Measurements from ENCODE around the gene GATB.

Gene GATB

GRCh38 chr4:151717314-151717713, 43.5 kb downstream of the GATB start:
- 86% methylated on average over 1 of the region's 2 CpGs for WGBS
- H3K4me1 ChIP-seq (ENCODE audit: insufficient read depth, low read length), result peaks cover 7% of the 10 kb centered on the region
- H3K27me3 ChIP-seq (ENCODE audit: insufficient read depth, low read length), result no peaks in the 10 kb centered on the region
- no peaks in the 10 kb centered on the region for H3K9me3 ChIP-seq (ENCODE audit: insufficient read depth, low read depth, low read length)
- H3K4me3 ChIP-seq (ENCODE audit: low read length), result no peak overlapping the region
- no peak overlapping the region for H3K27ac ChIP-seq (ENCODE audit: low read depth, low read length)
- H3K36me3 ChIP-seq (ENCODE audit: insufficient read depth, low read length), result no peaks in the 10 kb centered on the region
- H3K9ac ChIP-seq (ENCODE audit: low read depth, low read length), result no peak overlapping the region

DNA sequence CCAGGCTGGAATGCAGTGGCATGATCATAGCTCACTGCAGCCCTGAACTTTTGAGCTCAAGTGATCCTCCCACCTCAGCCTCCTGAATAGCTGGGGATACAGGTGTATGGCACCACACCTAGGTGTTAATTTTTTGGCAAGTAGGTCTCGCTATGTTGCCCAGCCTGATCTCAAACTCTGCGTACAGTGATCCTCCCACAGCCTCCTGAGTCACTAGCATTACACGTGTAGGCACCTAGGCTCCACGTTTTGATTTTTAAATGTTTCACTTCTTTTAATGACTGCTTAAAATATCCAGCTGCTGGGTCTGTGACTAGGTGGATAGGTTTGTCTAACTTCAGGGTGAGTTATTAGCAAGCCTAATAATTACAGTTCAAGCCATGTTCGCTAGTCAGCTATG, 44.5 kb downstream of the GATB start:
- WGBS, result 88% methylated on average over 5 of the region's 5 CpGs
- Histone ChIP-seq H3K4me1 (ENCODE audit: insufficient read depth, low read length) (peaks cover 7% of the 10 kb centered on the region), H3K4me3 (ENCODE audit: low read length) (no peak overlapping the region), H3K9ac (ENCODE audit: low read depth, low read length) (no peak overlapping the region), H3K36me3 (ENCODE audit: insufficient read depth, low read length) (no peaks in the 10 kb centered on the region), H3K27ac (ENCODE audit: low read depth, low read length) (no peak overlapping the region), H3K9me3 (ENCODE audit: insufficient read depth, low read depth, low read length) (no peaks in the 10 kb centered on the region), H3K27me3 (ENCODE audit: insufficient read depth, low read length) (no peaks in the 10 kb centered on the region)

DNA sequence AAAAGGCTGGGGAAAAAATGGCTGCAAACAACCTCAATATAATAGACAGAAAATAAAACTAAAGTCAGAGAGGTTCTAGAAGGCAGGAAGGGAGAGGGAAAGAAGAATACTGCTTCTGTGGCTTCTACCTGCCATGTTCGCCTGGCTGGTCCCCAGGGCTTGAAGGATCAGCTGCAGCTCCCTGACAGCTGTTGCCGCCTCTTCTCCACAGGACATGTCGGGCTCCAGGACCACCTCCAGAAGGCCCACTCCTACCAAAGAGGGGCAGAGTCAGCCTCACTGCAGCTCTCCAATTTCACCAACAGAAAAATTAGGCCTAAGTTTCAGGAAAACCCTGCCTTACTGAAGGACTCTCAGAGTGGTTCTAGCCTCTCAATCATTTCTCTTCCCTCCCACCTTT, 44.9 kb downstream of the GATB start:
- 86% methylated on average over 3 of the region's 3 CpGs for WGBS
- Histone ChIP-seq H3K4me3 (ENCODE audit: low read length) (no peak overlapping the region), H3K9ac (ENCODE audit: low read depth, low read length) (no peak overlapping the region), H3K4me1 (ENCODE audit: insufficient read depth, low read length) (peaks cover 7% of the 10 kb centered on the region), H3K27me3 (ENCODE audit: insufficient read depth, low read length) (no peaks in the 10 kb centered on the region), H3K27ac (ENCODE audit: low read depth, low read length) (no peak overlapping the region), H3K36me3 (ENCODE audit: insufficient read depth, low read length) (no peaks in the 10 kb centered on the region), H3K9me3 (ENCODE audit: insufficient read depth, low read depth, low read length) (no peaks in the 10 kb centered on the region)

DNA sequence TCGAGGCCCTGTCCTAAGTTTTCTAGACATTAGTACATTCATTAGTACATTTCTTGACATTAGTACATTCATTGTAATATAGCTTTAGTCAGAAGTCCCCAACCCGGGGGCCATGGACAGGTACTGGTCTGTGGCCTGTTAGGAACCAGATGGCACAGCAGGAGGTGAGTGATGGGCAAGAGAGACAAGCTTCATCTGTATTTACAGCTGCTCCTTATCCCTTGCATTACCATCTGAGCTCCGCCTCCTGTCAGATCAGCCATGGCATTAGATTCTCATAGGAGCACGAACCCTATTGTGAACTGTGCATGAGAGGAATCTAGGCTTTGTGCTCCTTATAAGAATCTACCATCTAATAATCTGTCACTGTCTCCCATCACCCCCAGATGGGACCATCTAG, 48.0 kb downstream of the GATB start:
- H3K36me3 ChIP-seq (ENCODE audit: insufficient read depth, low read length), result peaks cover 2% of the 10 kb centered on the region; the same call in 1 of the 2 replicates
- H3K27ac ChIP-seq (ENCODE audit: low read depth, low read length), result no peak overlapping the region
- no peaks in the 10 kb centered on the region for H3K9me3 ChIP-seq (ENCODE audit: insufficient read depth, low read depth, low read length)
- H3K4me3 ChIP-seq (ENCODE audit: low read length), result no peak overlapping the region
- H3K4me1 ChIP-seq (ENCODE audit: insufficient read depth, low read length), result peaks cover 2% of the 10 kb centered on the region; the same call in 1 of the 2 replicates
- WGBS, result 93% methylated on average over 4 of the region's 4 CpGs
- no peaks in the 10 kb centered on the region for H3K27me3 ChIP-seq (ENCODE audit: insufficient read depth, low read length)
- H3K9ac ChIP-seq (ENCODE audit: low read depth, low read length), result no peak overlapping the region

- 85% methylated on average over 7 of the region's 7 CpGs for WGBS
- Histone ChIP-seq H3K4me1 (ENCODE audit: insufficient read depth, low read length) (no peaks in the 10 kb centered on the region), H3K36me3 (ENCODE audit: insufficient read depth, low read length) (peaks cover 6% of the 10 kb centered on the region; the same call in 1 of the 2 replicates), H3K4me3 (ENCODE audit: low read length) (no peak overlapping the region), H3K9me3 (ENCODE audit: insufficient read depth, low read depth, low read length) (no peaks in the 10 kb centered on the region), H3K27me3 (ENCODE audit: insufficient read depth, low read length) (no peaks in the 10 kb centered on the region), H3K27ac (ENCODE audit: low read depth, low read length) (no peak overlapping the region), H3K9ac (ENCODE audit: low read depth, low read length) (no peak overlapping the region)
Observed at GRCh38 chr4:151711646-151712045, 49.2 kb downstream of the GATB start.

DNA sequence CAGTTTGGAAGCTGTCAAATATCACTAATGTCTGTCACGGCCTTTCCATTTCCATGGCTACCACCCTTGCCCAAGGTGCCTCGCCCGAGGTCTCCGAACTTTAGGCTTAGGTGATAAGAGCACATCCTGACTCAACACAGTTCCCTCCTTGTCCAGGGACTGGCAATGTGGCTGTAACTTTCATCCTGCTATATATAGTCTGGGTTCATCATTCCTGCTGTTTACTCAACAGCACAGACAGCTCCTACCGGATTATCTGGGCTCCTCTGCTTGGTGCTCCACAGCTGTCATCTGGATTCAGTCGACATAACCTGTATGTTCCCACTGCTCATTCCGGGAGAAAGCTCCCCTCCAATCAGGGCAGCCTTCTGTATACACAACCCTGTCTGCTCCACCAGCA, 51.2 kb downstream of the GATB start:
- Histone ChIP-seq H3K27me3 (ENCODE audit: insufficient read depth, low read length) (no peaks in the 10 kb centered on the region), H3K9me3 (ENCODE audit: insufficient read depth, low read depth, low read length) (no peaks in the 10 kb centered on the region), H3K9ac (ENCODE audit: low read depth, low read length) (no peak overlapping the region), H3K27ac (ENCODE audit: low read depth, low read length) (no peak overlapping the region), H3K4me1 (ENCODE audit: insufficient read depth, low read length) (no peaks in the 10 kb centered on the region), H3K36me3 (ENCODE audit: insufficient read depth, low read length) (peaks cover 6% of the 10 kb centered on the region; the same call in 1 of the 2 replicates), H3K4me3 (ENCODE audit: low read length) (no peak overlapping the region)
- WGBS, result 91% methylated on average over 7 of the region's 7 CpGs

- Histone ChIP-seq H3K9me3 (ENCODE audit: insufficient read depth, low read depth, low read length) (no peaks in the 10 kb centered on the region), H3K4me3 (ENCODE audit: low read length) (no peak overlapping the region), H3K27me3 (ENCODE audit: insufficient read depth, low read length) (no peaks in the 10 kb centered on the region), H3K27ac (ENCODE audit: low read depth, low read length) (no peak overlapping the region), H3K4me1 (ENCODE audit: insufficient read depth, low read length) (no peaks in the 10 kb centered on the region), H3K9ac (ENCODE audit: low read depth, low read length) (no peak overlapping the region), H3K36me3 (ENCODE audit: insufficient read depth, low read length) (peaks cover 6% of the 10 kb centered on the region; the same call in 1 of the 2 replicates)
- WGBS, result 89% methylated on average over 6 of the region's 6 CpGs
Observed at GRCh38 chr4:151709071-151709470, 51.7 kb downstream of the GATB start.

DNA sequence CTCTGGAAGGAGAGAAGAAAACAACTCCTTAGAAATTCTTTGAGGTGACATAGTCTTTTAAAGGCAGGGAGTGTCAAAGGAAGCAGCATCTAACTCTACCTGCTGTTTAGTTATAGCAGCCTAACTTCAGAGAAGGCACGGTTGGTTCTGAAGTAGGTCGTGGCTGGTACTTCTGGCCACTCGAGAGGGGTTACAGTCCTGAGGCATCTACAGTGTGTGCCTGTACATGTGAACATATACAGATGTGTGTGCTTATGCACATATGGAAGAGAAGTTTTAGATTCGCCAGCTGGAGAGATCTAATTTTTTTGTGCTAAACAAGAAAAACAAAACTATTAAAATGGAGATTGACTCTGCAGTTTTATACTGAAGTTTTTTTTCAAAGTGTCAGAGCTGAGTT, 52.7 kb downstream of the GATB start:
- H3K27me3 ChIP-seq (ENCODE audit: insufficient read depth, low read length), result no peaks in the 10 kb centered on the region
- H3K9me3 ChIP-seq (ENCODE audit: insufficient read depth, low read depth, low read length), result no peaks in the 10 kb centered on the region
- H3K4me3 ChIP-seq (ENCODE audit: low read length), result no peak overlapping the region
- no peak overlapping the region for H3K9ac ChIP-seq (ENCODE audit: low read depth, low read length)
- H3K4me1 ChIP-seq (ENCODE audit: insufficient read depth, low read length), result no peaks in the 10 kb centered on the region
- 94% methylated on average over 4 of the region's 4 CpGs for WGBS
- H3K36me3 ChIP-seq (ENCODE audit: insufficient read depth, low read length), result peaks cover 6% of the 10 kb centered on the region; the same call in 1 of the 2 replicates
- H3K27ac ChIP-seq (ENCODE audit: low read depth, low read length), result no peak overlapping the region

DNA sequence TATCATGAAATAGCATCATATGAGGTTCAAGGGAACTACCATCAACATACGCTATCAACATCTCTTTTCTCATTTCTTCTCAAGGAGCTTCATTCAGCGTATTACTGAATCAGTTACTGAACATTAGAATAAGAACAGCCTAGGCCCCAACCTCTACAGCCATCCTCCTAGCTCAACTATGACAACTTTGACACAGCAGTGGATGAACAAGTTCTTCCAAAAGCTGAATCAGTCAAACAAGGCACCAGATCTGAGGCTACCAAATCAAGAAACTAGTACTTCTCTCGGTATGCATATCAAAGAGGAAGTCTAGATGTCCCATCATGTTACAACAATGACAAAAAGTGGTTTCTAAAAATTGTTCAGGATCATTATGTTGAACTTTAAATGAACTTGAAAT, 57.4 kb downstream of the GATB start:
- no peak overlapping the region for H3K9ac ChIP-seq (ENCODE audit: low read depth, low read length)
- H3K4me1 ChIP-seq (ENCODE audit: insufficient read depth, low read length), result no peaks in the 10 kb centered on the region
- H3K36me3 ChIP-seq (ENCODE audit: insufficient read depth, low read length), result peaks cover 6% of the 10 kb centered on the region; the same call in 1 of the 2 replicates
- 94% methylated on average over 3 of the region's 3 CpGs for WGBS
- H3K4me3 ChIP-seq (ENCODE audit: low read length), result no peak overlapping the region
- no peaks in the 10 kb centered on the region for H3K9me3 ChIP-seq (ENCODE audit: insufficient read depth, low read depth, low read length)
- H3K27me3 ChIP-seq (ENCODE audit: insufficient read depth, low read length), result no peaks in the 10 kb centered on the region
- H3K27ac ChIP-seq (ENCODE audit: low read depth, low read length), result no peak overlapping the region

- no peak overlapping the region for H3K9ac ChIP-seq (ENCODE audit: low read depth, low read length)
- H3K27ac ChIP-seq (ENCODE audit: low read depth, low read length), result no peak overlapping the region
- WGBS, result 98% methylated on average over 4 of the region's 4 CpGs
- no peaks in the 10 kb centered on the region for H3K27me3 ChIP-seq (ENCODE audit: insufficient read depth, low read length)
- H3K4me1 ChIP-seq (ENCODE audit: insufficient read depth, low read length), result no peaks in the 10 kb centered on the region
- no peaks in the 10 kb centered on the region; the same call in 1 of the 2 replicates for H3K36me3 ChIP-seq (ENCODE audit: insufficient read depth, low read length)
- H3K4me3 ChIP-seq (ENCODE audit: low read length), result no peak overlapping the region
- H3K9me3 ChIP-seq (ENCODE audit: insufficient read depth, low read depth, low read length), result peaks cover 2% of the 10 kb centered on the region; the same call in 1 of the 2 replicates
Observed at GRCh38 chr4:151702256-151702655, 58.6 kb downstream of the GATB start.

- Histone ChIP-seq H3K4me3 (ENCODE audit: low read length) (no peak overlapping the region), H3K4me1 (ENCODE audit: insufficient read depth, low read length) (no peaks in the 10 kb centered on the region), H3K36me3 (ENCODE audit: insufficient read depth, low read length) (no peaks in the 10 kb centered on the region; the same call in 1 of the 2 replicates), H3K27ac (ENCODE audit: low read depth, low read length) (no peak overlapping the region), H3K27me3 (ENCODE audit: insufficient read depth, low read length) (no peaks in the 10 kb centered on the region), H3K9me3 (ENCODE audit: insufficient read depth, low read depth, low read length) (peaks cover 4% of the 10 kb centered on the region; the same call in 1 of the 2 replicates), H3K9ac (ENCODE audit: low read depth, low read length) (no peak overlapping the region)
- 93% methylated on average over 15 of the region's 16 CpGs for WGBS
Observed at GRCh38 chr4:151700566-151701316, 60.1 kb downstream of the GATB start.
